Choroid plexus epithelial cell (primary cell): ENCODE data around the gene OR5H1.

ENCODE experiments used
- DNase-seq: peaks from one replicate; pipeline ENCODE4 v3.0.0-alpha.2; 2010; ENCODE audit warnings: low read depth
- H3K4me3 ChIP-seq: 2 replicates; pipeline ENCODE4 v1.5.1; 2011; ENCODE audit warnings: low read depth, mild to moderate bottlenecking, control low read depth, low read length, moderate library complexity
- CTCF ChIP-seq: conservative IDR thresholded peaks from 2 replicates; pipeline ENCODE4 v1.5.1; 2011; ENCODE audit warnings: low read depth, mild to moderate bottlenecking, control low read depth, inconsistent platforms, low read length, moderate library complexity

Gene OR5H1

GRCh38 chr3:98130421-98130820 is at the start of gene OR5H1:
Gene OR5H1, plus strand, starts transcription at chr3:98130721. Its CDS starts 1,977 bp downstream, at chr3:98132698.
- no peak for DNase-seq
- TF ChIP-seq CTCF, result no peak
- no peak within 1 kb of the TSS for H3K4me3 ChIP-seq

- DNase-seq, result no peak
- no peak within 1 kb of the TSS for H3K4me3 ChIP-seq
- no peak for TF ChIP-seq CTCF
Measured at GRCh38 chr3:98086873-98087272, 43.6 kb upstream of the OR5H1 start, which contains the start of gene OR5AC2. Gene OR5AC2, plus strand, starts transcription at chr3:98087173. Its CDS starts 0 bp downstream, at chr3:98087173.

- no peak overlapping the region for H3K4me3 ChIP-seq
- no peak for DNase-seq
- no peak for TF ChIP-seq CTCF
Measured at GRCh38 chr3:98095882-98096281, 34.6 kb upstream of the OR5H1 start.

GRCh38 chr3:98099848-98100247 is 30.7 kb upstream of the OR5H1 start:
- no peak overlapping the region for H3K4me3 ChIP-seq
- no peak for TF ChIP-seq CTCF
- no peak for DNase-seq

- no peak overlapping the region for H3K4me3 ChIP-seq
- DNase-seq, result no peak
- TF ChIP-seq CTCF, result no peak
Measured at GRCh38 chr3:98108162-98108561, 22.4 kb upstream of the OR5H1 start.

GRCh38 chr3:98109807-98110549 is 20.5 kb upstream of the OR5H1 start:
- TF ChIP-seq CTCF, result no peak
- DNase-seq, result no peak

GRCh38 chr3:98110550-98110908 is 20.0 kb upstream of the OR5H1 start:
- no peak for TF ChIP-seq CTCF
- no peak overlapping the region for H3K4me3 ChIP-seq
- DNase-seq, result no peak

More at GRCh38 chr3:98109807-98110549, 20.5 kb upstream of the OR5H1 start:
- no peak overlapping the region for H3K4me3 ChIP-seq
